Effector CD8-positive, alpha-beta T cell (primary cell): ENCODE results near the gene TXLNB.
"Not testable (repeated sequence)": the region's sequence is repeated elsewhere in the genome, so short reads cannot be mapped to it uniquely, and the experiment has no call there.

Experiments used
- DNase-seq: peaks from one replicate; lab custom pipeline; 2025; lab: John Stamatoyannopoulos, UW

Gene TXLNB

GRCh38 chr6:139235661-139236060 is 56.1 kb downstream of the TXLNB start:
- DNase-seq, result no peak

- not testable (repeated sequence) for DNase-seq
These were observed 57.6 kb downstream of the TXLNB start for GRCh38 chr6:139234193-139234592.

- DNase-seq, result no peak
These were observed 60.6 kb downstream of the TXLNB start for GRCh38 chr6:139231206-139231605.

GRCh38 chr6:139230391-139230840 is 61.4 kb downstream of the TXLNB start:
- DNase-seq, result no peak

GRCh38 chr6:139228387-139228786 is 63.4 kb downstream of the TXLNB start:
- not testable (repeated sequence) for DNase-seq

GRCh38 chr6:139219746-139220145 is 72.1 kb downstream of the TXLNB start:
- no peak for DNase-seq

GRCh38 chr6:139219271-139219729 is 72.5 kb downstream of the TXLNB start:
- DNase-seq, result peak; percentile 32

GRCh38 chr6:139212460-139212859 is 79.3 kb downstream of the TXLNB start:
- not testable (repeated sequence) for DNase-seq

- DNase-seq, result not testable (repeated sequence)
These were observed 81.0 kb downstream of the TXLNB start for GRCh38 chr6:139210766-139211165.

GRCh38 chr6:139205843-139206242 is 86.0 kb downstream of the TXLNB start:
- DNase-seq, result no peak

- no peak for DNase-seq
These were observed 86.8 kb downstream of the TXLNB start for GRCh38 chr6:139204978-139205377.

- DNase-seq, result no peak
These were observed 90.4 kb downstream of the TXLNB start for GRCh38 chr6:139201378-139201777.

GRCh38 chr6:139198529-139199288 is 93.1 kb downstream of the TXLNB start:
- DNase-seq, result no peak

- DNase-seq, result no peak
These were observed 97.1 kb downstream of the TXLNB start for GRCh38 chr6:139194740-139195139.
